Measurements from ENCODE around the gene FSTL4. TPM values are rescaled to one million over a fixed set of nuclear protein-coding genes. Genes with fewer than 3 reads are reported as not detected.

The FSTL4 gene
- polyA plus RNA-seq, 1 donor, result 5.2 TPM

GRCh38 chr5:133382661-133383579 lies 229.4 kb downstream of the FSTL4 start:
- DNase-seq, result no peak

GRCh38 chr5:133381571-133382365 lies 230.6 kb downstream of the FSTL4 start:
- DNase-seq, result no peak

GRCh38 chr5:133381041-133381440 lies 231.3 kb downstream of the FSTL4 start:
- DNase-seq, result no peak

GRCh38 chr5:133377736-133378135 lies 234.6 kb downstream of the FSTL4 start:
- no peak for DNase-seq

GRCh38 chr5:133376986-133377385 lies 235.4 kb downstream of the FSTL4 start:
- DNase-seq, result no peak

GRCh38 chr5:133373121-133373870 lies 239.0 kb downstream of the FSTL4 start:
- DNase-seq, result no peak

- DNase-seq, result no peak
Measured at GRCh38 chr5:133372293-133372937, 239.9 kb downstream of the FSTL4 start.

- no peak for DNase-seq
Measured at GRCh38 chr5:133371371-133372155, 240.8 kb downstream of the FSTL4 start.

- DNase-seq, result no peak
Measured at GRCh38 chr5:133370904-133371303, 241.4 kb downstream of the FSTL4 start.

- no peak for DNase-seq
Measured at GRCh38 chr5:133370036-133370831, 242.1 kb downstream of the FSTL4 start.

- DNase-seq, result no peak
Measured at GRCh38 chr5:133368916-133369783, 243.2 kb downstream of the FSTL4 start.

- DNase-seq, result no peak
Measured at GRCh38 chr5:133367984-133368383, 244.4 kb downstream of the FSTL4 start.

GRCh38 chr5:133367071-133367786 lies 245.1 kb downstream of the FSTL4 start:
- peak; percentile 62 for DNase-seq

- DNase-seq, result no peak
Measured at GRCh38 chr5:133366438-133366837, 245.9 kb downstream of the FSTL4 start.

GRCh38 chr5:133365738-133366137 lies 246.6 kb downstream of the FSTL4 start:
- no peak for DNase-seq

GRCh38 chr5:133364936-133365707 lies 247.2 kb downstream of the FSTL4 start:
- DNase-seq, result no peak

- no peak for DNase-seq
Measured at GRCh38 chr5:133363807-133364587, 248.3 kb downstream of the FSTL4 start.

Data from hindlimb muscle (tissue), 1 donor.